ENCODE measurements around the gene SPTBN1. TPM values are rescaled to one million over a fixed set of nuclear protein-coding genes. Genes with fewer than 3 reads are reported as not detected.

SPTBN1 gene
- total and polyA plus RNA-seq, 2 of the 13 experiments (the other 11 are each of a cell fraction or from before 2014, with no cell fraction given): 123 to 299 TPM

- no peak for DNase-seq (ENCODE audit: low spot score)
- Histone ChIP-seq H3K79me2 (ENCODE audit: insufficient read depth, low read length) (peaks cover 93% of the 10 kb centered on the region), H3K4me2 (ENCODE audit: low read depth, low read length) (no peak overlapping the region), H3K27me3 (ENCODE audit: control insufficient read depth in 1 of 2, insufficient read depth in 2 of 2, low read length in 2 of 2) (no peaks in the 10 kb centered on the region), H3K9me3 (ENCODE audit: low read length) (no peaks in the 10 kb centered on the region), H3K27ac (ENCODE audit: extremely low read length, insufficient read depth, low read length) (no peak overlapping the region), H3K36me3 (replicated peaks in 1 of 2; ENCODE audit: control insufficient read depth in 1 of 2, insufficient read depth in 2 of 2, low read length in 2 of 2) (peaks cover 0 to 4% of the 10 kb centered on the region in 2 experiments; a peak in 1 of 5 replicates), H4K20me1 (ENCODE audit: insufficient read depth, low read length) (peaks cover 47% of the 10 kb centered on the region), H2AFZ (ENCODE audit: low read length) (no peak overlapping the region), H3K9ac (ENCODE audit: insufficient read depth, low read depth, low read length) (no peak overlapping the region), H3K4me3 (replicated peaks in 1 of 3; ENCODE audit: insufficient read depth in 1 of 3, low read depth in 2 of 3, low read length in 3 of 3) (no peak overlapping the region), H3K4me1 (ENCODE audit: insufficient read depth, low read length) (peaks cover 72% of the 10 kb centered on the region)
- BruUV-seq (replicated peaks): no TSS peak
- CTCF ChIA-PET (ENCODE audit: low intra/inter-chr PET ratio, low total read pairs): no interaction called here
- no peak for FAIRE-seq
- ATAC-seq: no peak
- POLR2A ChIA-PET: no interaction called here
- TF ChIP-seq HCFC1 (IDR thresholded peaks at IDR 0.05; ENCODE audit: low read depth, low read length) (no peak), RBM22 (optimal IDR thresholded peaks at IDR 0.05; ENCODE audit: low read length) (no peak), ZNF619 (CRISPR knock-in tag; IDR thresholded peaks at IDR 0.05) (no peak), ZNF256 (CRISPR knock-in tag; conservative IDR thresholded peaks at IDR 0.05) (no peak), RCOR2 (CRISPR knock-in tag; IDR thresholded peaks at IDR 0.05) (no peak), NR0B2 (CRISPR knock-in tag; IDR thresholded peaks at IDR 0.05) (no peak), ZNF260 (CRISPR knock-in tag; IDR thresholded peaks at IDR 0.05; ENCODE audit: borderline replicate concordance, low read depth) (no peak), ZNF441 (CRISPR knock-in tag; IDR thresholded peaks at IDR 0.05; ENCODE audit: borderline replicate concordance) (no peak), MXI1 (IDR thresholded peaks at IDR 0.05; ENCODE audit: borderline replicate concordance, low read depth, low read length) (no peak), ZNF850 (CRISPR knock-in tag; conservative IDR thresholded peaks at IDR 0.05) (no peak), KLF11 (CRISPR knock-in tag; IDR thresholded peaks at IDR 0.05) (no peak), ZNF510 (CRISPR knock-in tag; IDR thresholded peaks at IDR 0.05; ENCODE audit: low read depth) (no peak), ZKSCAN1 (IDR thresholded peaks at IDR 0.05; ENCODE audit: low read length) (no peak)
- TF ChIP-seq, protein P1, sequence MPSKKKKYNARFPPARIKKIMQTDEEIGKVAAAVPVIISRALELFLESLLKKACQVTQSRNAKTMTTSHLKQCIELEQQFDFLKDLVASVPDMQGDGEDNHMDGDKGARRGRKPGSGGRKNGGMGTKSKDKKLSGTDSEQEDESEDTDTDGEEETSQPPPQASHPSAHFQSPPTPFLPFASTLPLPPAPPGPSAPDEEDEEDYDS (CRISPR knock-in tag; IDR thresholded peaks at IDR 0.05): no peak
- whole genome bisulfite sequencing (ENCODE audit: low lambda C conversion rate): 96% methylated on average over 3 of the region's 3 CpGs
- intact Hi-C loops (cut with micrococcal nuclease; ENCODE audit: unreplicated experiment): no loop called here
- in situ Hi-C loops (cut with HindIII; ENCODE audit: extremely low pct_ligation_motif_present, low pct_unique_long_range_greater_than_20kb): no loop called here
Observed at GRCh38 chr2:54475285-54475684, 19.2 kb downstream of the SPTBN1 start.
